Subcutaneous abdominal adipose tissue (tissue), 5 donors: ENCODE data around the gene DRGX.

Experiments
- H3K27ac ChIP-seq: one replicate; pipeline ENCODE4 v1.7.0; 2013; ENCODE audit warnings: low read depth, mild to moderate bottlenecking, inconsistent platforms, low read length, moderate library complexity
- H3K27me3 ChIP-seq, 5 donors: one replicate each; pipeline ENCODE4 v1.7.0; 2013; ENCODE audit warnings: low read length in 5 of 5, inconsistent platforms in 1 of 5; ENCODE audit not compliant: control insufficient read depth in 5 of 5, insufficient read depth in 4 of 5
- H3K36me3 ChIP-seq, 5 donors: one replicate each; pipeline ENCODE4 v1.7.0; 2013; ENCODE audit warnings: low read length in 5 of 5; ENCODE audit not compliant: control insufficient read depth in 5 of 5, insufficient read depth in 5 of 5
- H3K4me1 ChIP-seq, 5 donors: one replicate each; pipeline ENCODE4 v1.7.0; 2013; ENCODE audit warnings: low read length in 5 of 5, mild to moderate bottlenecking in 3 of 5, moderate library complexity in 1 of 5; ENCODE audit not compliant: control insufficient read depth in 5 of 5, insufficient read depth in 5 of 5
- H3K4me3 ChIP-seq, 5 donors: one replicate each; pipeline ENCODE4 v1.7.0; 2013; ENCODE audit warnings: low read length in 5 of 5, low read depth in 1 of 5
- H3K9ac ChIP-seq, 5 donors: one replicate each; pipeline ENCODE4 v1.7.0; 2013; ENCODE audit warnings: low read length in 5 of 5, mild to moderate bottlenecking in 4 of 5, moderate library complexity in 3 of 5
- H3K9me3 ChIP-seq, 5 donors: one replicate each; pipeline ENCODE4 v1.7.0; 2013; ENCODE audit warnings: low read length in 5 of 5; ENCODE audit not compliant: control insufficient read depth in 5 of 5
- donor health status: healthy.
- donor health status: healthy.
- donor health status: healthy.
- donor health status: healthy.
- donor health status: healthy.

DRGX gene

GRCh38 chr10:49383853-49384252, 12.0 kb downstream of the DRGX start:
- Histone ChIP-seq H3K9me3 (no peaks in the 10 kb centered on the region), H3K36me3 (no peaks in the 10 kb centered on the region), H3K27ac (no peak overlapping the region), H3K27me3 (peaks cover 0 to 25% (median 17%) of the 10 kb centered on the region in 5 donors), H3K4me1 (no peaks in the 10 kb centered on the region), H3K9ac (no peak overlapping the region), H3K4me3 (no peak overlapping the region)

GRCh38 chr10:49382826-49383225, 13.1 kb downstream of the DRGX start:
- H3K27me3 ChIP-seq = peaks cover 0 to 22% (median 17%) of the 10 kb centered on the region in 5 donors
- H3K4me3 ChIP-seq = no peak overlapping the region
- H3K27ac ChIP-seq = no peak overlapping the region
- H3K4me1 ChIP-seq = no peaks in the 10 kb centered on the region
- H3K9me3 ChIP-seq = no peaks in the 10 kb centered on the region
- no peaks in the 10 kb centered on the region for H3K36me3 ChIP-seq
- no peak overlapping the region for H3K9ac ChIP-seq

- Histone ChIP-seq H3K27me3 (peaks cover 0 to 21% (median 17%) of the 10 kb centered on the region in 5 donors), H3K4me1 (no peaks in the 10 kb centered on the region), H3K9ac (no peak overlapping the region), H3K9me3 (no peaks in the 10 kb centered on the region), H3K27ac (no peak overlapping the region), H3K36me3 (no peaks in the 10 kb centered on the region), H3K4me3 (no peak overlapping the region)
Measured at GRCh38 chr10:49382226-49382625, 13.7 kb downstream of the DRGX start.

GRCh38 chr10:49381111-49381900, 14.6 kb downstream of the DRGX start:
- no peak overlapping the region for H3K4me3 ChIP-seq

GRCh38 chr10:49379596-49380410, 16.1 kb downstream of the DRGX start:
- Histone ChIP-seq H3K27me3 (peaks cover 0 to 14% (median 5%) of the 10 kb centered on the region in 5 donors), H3K27ac (no peak overlapping the region), H3K4me1 (no peaks in the 10 kb centered on the region), H3K4me3 (no peak overlapping the region), H3K9me3 (no peaks in the 10 kb centered on the region), H3K36me3 (no peaks in the 10 kb centered on the region), H3K9ac (no peak overlapping the region)

More at GRCh38 chr10:49381111-49381900, 14.6 kb downstream of the DRGX start:
- no peak overlapping the region for H3K27ac ChIP-seq
- no peaks in the 10 kb centered on the region for H3K4me1 ChIP-seq
- no peaks in the 10 kb centered on the region for H3K36me3 ChIP-seq
- H3K27me3 ChIP-seq = peaks cover 0 to 19% (median 16%) of the 10 kb centered on the region in 5 donors
- no peaks in the 10 kb centered on the region for H3K9me3 ChIP-seq
- H3K9ac ChIP-seq = no peak overlapping the region

GRCh38 chr10:49377256-49377655, 18.6 kb downstream of the DRGX start:
- H3K9ac ChIP-seq = no peak overlapping the region
- no peaks in the 10 kb centered on the region for H3K9me3 ChIP-seq
- no peaks in the 10 kb centered on the region for H3K4me1 ChIP-seq
- H3K27me3 ChIP-seq = peaks cover 0 to 5% (median 0%) of the 10 kb centered on the region in 5 donors
- no peak overlapping the region for H3K27ac ChIP-seq
- no peaks in the 10 kb centered on the region for H3K36me3 ChIP-seq
- H3K4me3 ChIP-seq = no peak overlapping the region

- H3K36me3 ChIP-seq = no peaks in the 10 kb centered on the region
- H3K4me3 ChIP-seq = no peak overlapping the region
- no peak overlapping the region for H3K9ac ChIP-seq
- H3K9me3 ChIP-seq = no peaks in the 10 kb centered on the region
- no peak overlapping the region for H3K27ac ChIP-seq
- H3K4me1 ChIP-seq = no peaks in the 10 kb centered on the region
- peaks cover 0 to 5% (median 0%) of the 10 kb centered on the region in 5 donors for H3K27me3 ChIP-seq
Measured at GRCh38 chr10:49375611-49376010, 20.3 kb downstream of the DRGX start.

GRCh38 chr10:49374740-49375139, 21.1 kb downstream of the DRGX start:
- no peaks in the 10 kb centered on the region for H3K9me3 ChIP-seq
- H3K4me3 ChIP-seq = no peak overlapping the region
- peaks cover 0 to 3% (median 0%) of the 10 kb centered on the region in 5 donors for H3K27me3 ChIP-seq
- H3K4me1 ChIP-seq = no peaks in the 10 kb centered on the region
- no peaks in the 10 kb centered on the region for H3K36me3 ChIP-seq
- no peak overlapping the region for H3K9ac ChIP-seq
- H3K27ac ChIP-seq = no peak overlapping the region

- Histone ChIP-seq H3K9ac (no peak overlapping the region), H3K27ac (no peak overlapping the region), H3K4me3 (no peak overlapping the region), H3K9me3 (no peaks in the 10 kb centered on the region), H3K36me3 (no peaks in the 10 kb centered on the region), H3K27me3 (peaks cover 2 to 4% (median 4%) of the 10 kb centered on the region in 5 donors), H3K4me1 (no peaks in the 10 kb centered on the region)
Measured at GRCh38 chr10:49373361-49373760, 22.5 kb downstream of the DRGX start.

GRCh38 chr10:49371967-49372366, 23.9 kb downstream of the DRGX start:
- Histone ChIP-seq H3K27me3 (peaks cover 2 to 11% (median 6%) of the 10 kb centered on the region in 5 donors), H3K9ac (no peak overlapping the region), H3K9me3 (no peaks in the 10 kb centered on the region), H3K36me3 (no peaks in the 10 kb centered on the region), H3K4me3 (no peak overlapping the region), H3K4me1 (no peaks in the 10 kb centered on the region), H3K27ac (no peak overlapping the region)
